Progenitor cell of endocrine pancreas (in vitro differentiated cells): ENCODE measurements around the gene CCNB2. TPM values are rescaled to one million over a fixed set of nuclear protein-coding genes. Genes with fewer than 3 reads are reported as not detected.

Experiments used
- DNase-seq: peaks from one replicate; pipeline ENCODE4 v3.0.0; 2021; ENCODE audit warnings: low spot score; ENCODE audit not compliant: unreplicated experiment
- H3K27ac Mint-ChIP-seq: 2 replicates; pipeline ENCODE4 v1.8.0; 2021; ENCODE audit warnings: mild to moderate bottlenecking, moderate library complexity, mixed read lengths
- H3K27me3 Mint-ChIP-seq: 2 replicates; pipeline ENCODE4 v1.8.0; 2021; ENCODE audit warnings: mixed read lengths
- H3K36me3 Mint-ChIP-seq: 2 replicates; pipeline ENCODE4 v1.8.0; 2022; ENCODE audit warnings: mixed read lengths; ENCODE audit not compliant: insufficient read depth
- H3K4me1 Mint-ChIP-seq: 2 replicates; pipeline ENCODE4 v1.8.0; 2021; ENCODE audit warnings: low read depth, mixed read lengths
- H3K4me3 Mint-ChIP-seq: 2 replicates; pipeline ENCODE4 v1.8.0; 2021; ENCODE audit warnings: low read depth, mild to moderate bottlenecking, moderate library complexity, mixed read lengths
- H3K9me3 Mint-ChIP-seq: 2 replicates; pipeline ENCODE4 v1.8.0; 2021; ENCODE audit warnings: low read depth, mixed read lengths
- CTCF ChIP-seq: fragments of 200-600 bp; sonication (generic); IDR thresholded peaks from one replicate; pipeline ENCODE4 v1.5.0; 2021; ENCODE audit warnings: antibody characterized with exemption, mild to moderate bottlenecking; ENCODE audit not compliant: unreplicated experiment
- total RNA-seq: library from RNA; stranded (reverse); gene quantifications from 2 replicates; pipeline ENCODE4 v1.2.1, GENCODE V29; 2021

Gene CCNB2
- total RNA-seq, 1 donor from 2014 or later, result 40.9 TPM

GRCh38 chr15:59152694-59153450 is 47.9 kb downstream of the CCNB2 start:
- H3K4me1 Mint-ChIP-seq, result no peaks in the 10 kb centered on the region
- H3K27me3 Mint-ChIP-seq, result no peaks in the 10 kb centered on the region
- no peak for TF ChIP-seq CTCF
- peaks cover 7% of the 10 kb centered on the region for H3K36me3 Mint-ChIP-seq
- H3K27ac Mint-ChIP-seq, result no peak overlapping the region
- H3K9me3 Mint-ChIP-seq, result no peaks in the 10 kb centered on the region
- H3K4me3 Mint-ChIP-seq, result no peak overlapping the region
- no peak for DNase-seq

- DNase-seq, result no peak
- Mint-ChIP-seq H3K9me3 (no peaks in the 10 kb centered on the region), H3K27ac (no peak overlapping the region), H3K27me3 (no peaks in the 10 kb centered on the region), H3K36me3 (peaks cover 7% of the 10 kb centered on the region), H3K4me3 (no peak overlapping the region), H3K4me1 (no peaks in the 10 kb centered on the region)
- no peak for TF ChIP-seq CTCF
These were observed 48.5 kb downstream of the CCNB2 start for GRCh38 chr15:59153466-59153865.

GRCh38 chr15:59154243-59154642 is 49.3 kb downstream of the CCNB2 start:
- TF ChIP-seq CTCF, result no peak
- DNase-seq, result no peak
- no peaks in the 10 kb centered on the region for H3K9me3 Mint-ChIP-seq
- no peak overlapping the region for H3K4me3 Mint-ChIP-seq
- H3K36me3 Mint-ChIP-seq, result peaks cover 7% of the 10 kb centered on the region
- H3K4me1 Mint-ChIP-seq, result no peaks in the 10 kb centered on the region
- no peaks in the 10 kb centered on the region for H3K27me3 Mint-ChIP-seq
- no peak overlapping the region for H3K27ac Mint-ChIP-seq

GRCh38 chr15:59155431-59155830 is 50.5 kb downstream of the CCNB2 start:
- no peaks in the 10 kb centered on the region for H3K9me3 Mint-ChIP-seq
- H3K27me3 Mint-ChIP-seq, result no peaks in the 10 kb centered on the region
- H3K4me1 Mint-ChIP-seq, result no peaks in the 10 kb centered on the region
- peaks cover 7% of the 10 kb centered on the region for H3K36me3 Mint-ChIP-seq
- no peak overlapping the region for H3K27ac Mint-ChIP-seq
- no peak overlapping the region for H3K4me3 Mint-ChIP-seq
- DNase-seq, result no peak
- no peak for TF ChIP-seq CTCF

GRCh38 chr15:59157396-59157795 is 52.5 kb downstream of the CCNB2 start:
- DNase-seq, result no peak

More at GRCh38 chr15:59157396-59157795, 52.5 kb downstream of the CCNB2 start:
- Mint-ChIP-seq H3K4me1 (no peaks in the 10 kb centered on the region), H3K9me3 (no peaks in the 10 kb centered on the region), H3K27ac (no peak overlapping the region), H3K27me3 (no peaks in the 10 kb centered on the region), H3K4me3 (no peak overlapping the region), H3K36me3 (peaks cover 4% of the 10 kb centered on the region)
- TF ChIP-seq CTCF, result no peak
